HepG2 (cell line): Measurements from ENCODE around the gene CTU2. TPM values are rescaled to one million over a fixed set of nuclear protein-coding genes. Genes with fewer than 3 reads are reported as not detected.

Experiments
- FOXA3 ChIP-seq: IDR thresholded peaks from 2 replicates; pipeline ENCODE4 v1.6.1; 2016; ENCODE audit warnings: missing genetic modification reagents, missing compliant biosample characterization
- FOXM1 ChIP-seq: sonication (generic); formaldehyde crosslinking; IDR thresholded peaks from 2 replicates; pipeline ENCODE4 v1.5.0; 2020; ENCODE audit warnings: missing genetic modification reagents
- HES4 ChIP-seq: sonication (generic); formaldehyde crosslinking; IDR thresholded peaks from 2 replicates; pipeline ENCODE4 v1.9.0; 2021; ENCODE audit warnings: mild to moderate bottlenecking, missing genetic modification reagents, borderline replicate concordance
- KDM4B ChIP-seq: sonication (generic); formaldehyde crosslinking; IDR thresholded peaks from 2 replicates; pipeline ENCODE4 v1.4.0; 2020; ENCODE audit warnings: missing genetic modification reagents
- MEF2D ChIP-seq: sonication (generic); formaldehyde crosslinking; IDR thresholded peaks from 2 replicates; pipeline ENCODE4 v1.5.1; 2020; ENCODE audit warnings: mild to moderate bottlenecking, missing genetic modification reagents
- NCOA5 ChIP-seq: sonication (generic); formaldehyde crosslinking; IDR thresholded peaks from 2 replicates; pipeline ENCODE4 v1.4.0; 2020; ENCODE audit warnings: missing genetic modification reagents
- NFE2L2 ChIP-seq: fragments of 150-350 bp; IDR thresholded peaks from 2 replicates; pipeline ENCODE4 v1.6.1; 2014; ENCODE audit warnings: low read length
- NFKB2 ChIP-seq: sonication (generic); formaldehyde crosslinking; IDR thresholded peaks from 2 replicates; pipeline ENCODE4 v1.4.0; 2020; ENCODE audit warnings: missing genetic modification reagents, borderline replicate concordance
- RXRB ChIP-seq: IDR thresholded peaks from 2 replicates; pipeline ENCODE4 v1.6.1; 2016; ENCODE audit warnings: borderline replicate concordance, missing genetic modification reagents, missing compliant biosample characterization
- SATB2 ChIP-seq: sonication (generic); formaldehyde crosslinking; IDR thresholded peaks from 2 replicates; pipeline ENCODE4 v1.5.0; 2020; ENCODE audit warnings: missing genetic modification reagents
- WIZ ChIP-seq: sonication (generic); formaldehyde crosslinking; IDR thresholded peaks from 2 replicates; pipeline ENCODE4 v1.5.1; 2020; ENCODE audit warnings: mild to moderate bottlenecking, missing genetic modification reagents
- ZEB1 ChIP-seq: IDR thresholded peaks from 2 replicates; pipeline ENCODE4 v1.6.1; 2012; ENCODE audit warnings: mild to moderate bottlenecking, low read depth, inconsistent platforms; ENCODE audit not compliant: insufficient replicate concordance
- ZFAT ChIP-seq: sonication (generic); formaldehyde crosslinking; conservative IDR thresholded peaks from 2 replicates; pipeline ENCODE4 v1.8.1; 2023; ENCODE audit warnings: missing genetic modification reagents, inconsistent platforms
- ZFP41 ChIP-seq: sonication (generic); formaldehyde crosslinking; IDR thresholded peaks from 2 replicates; pipeline ENCODE4 v1.4.0; 2020; ENCODE audit warnings: mild to moderate bottlenecking, missing genetic modification reagents, borderline replicate concordance
- ZHX1 ChIP-seq: sonication (generic); formaldehyde crosslinking; IDR thresholded peaks from 2 replicates; pipeline ENCODE4 v1.8.1; 2022; ENCODE audit warnings: low read depth, mild to moderate bottlenecking, missing genetic modification reagents
- ZNF224 ChIP-seq: sonication (generic); formaldehyde crosslinking; IDR thresholded peaks from 2 replicates; pipeline ENCODE4 v1.5.0; 2020; ENCODE audit warnings: mild to moderate bottlenecking, missing genetic modification reagents
- ZNF280B ChIP-seq: sonication (generic); formaldehyde crosslinking; IDR thresholded peaks from 2 replicates; pipeline ENCODE4 v1.5.0; 2020; ENCODE audit warnings: missing genetic modification reagents, mild to moderate bottlenecking, borderline replicate concordance
- ZNF460 ChIP-seq: sonication (generic); formaldehyde crosslinking; IDR thresholded peaks from 2 replicates; pipeline ENCODE4 v1.5.1; 2020; ENCODE audit warnings: missing genetic modification reagents, mild to moderate bottlenecking, borderline replicate concordance
- ZNF556 ChIP-seq: sonication (generic); formaldehyde crosslinking; IDR thresholded peaks from 2 replicates; pipeline ENCODE4 v1.4.0; 2020; ENCODE audit warnings: mild to moderate bottlenecking, missing genetic modification reagents, borderline replicate concordance
- ZNF780A ChIP-seq: sonication (generic); formaldehyde crosslinking; IDR thresholded peaks from 2 replicates; pipeline ENCODE4 v1.8.0; 2022; ENCODE audit warnings: mild to moderate bottlenecking, missing genetic modification reagents, moderate library complexity
- polyA plus RNA-seq, 8 experiments: library from polyadenylated mRNA; depleted of rRNA in 3 of 8; stranded (reverse) in 7 of 8; unstranded in 1 of 8; fragments of >200 nt; fragmentation: Illumina TruSeq in 4 of 8; extraction: Trizol in 4 of 8; gene quantifications; 2 replicates each; pipeline versions ENCODE4 v1.2.1 to v1.2.3, GENCODE V29; 2011 to 2016; ENCODE audit warnings: low read depth in 4 of 8, missing spikeins in 1 of 8, mixed read lengths in 1 of 8; ENCODE audit not compliant: insufficient read depth in 1 of 8
- total RNA-seq, 5 experiments: library from RNA; depleted of rRNA; stranded (reverse); fragments of >200 nt; fragmentation: Illumina TruSeq; extraction: Trizol; gene quantifications; 2 replicates each; pipeline ENCODE4 v1.2.3, GENCODE V29; 2016; ENCODE audit warnings: low read depth in 1 of 5
- TF ChIP-seq, protein P1 (sequence below): sonication (generic); formaldehyde crosslinking; IDR thresholded peaks from 2 replicates; pipeline ENCODE4 v1.4.0; 2020; ENCODE audit warnings: missing genetic modification reagents, borderline replicate concordance
- TF ChIP-seq, protein P2 (sequence below): fragments of 450-650 bp; IDR thresholded peaks from 2 replicates; pipeline ENCODE4 v1.6.1; 2017; ENCODE audit warnings: mild to moderate bottlenecking

The CTU2 gene
- total and polyA plus RNA-seq, 2 of the 13 experiments (the other 11 are each of a cell fraction or from before 2014, with no cell fraction given) = 13.3 to 21.9 TPM

GRCh38 chr16:88759245-88759975 is 53.1 kb downstream of the CTU2 start (continued):
- TF ChIP-seq FOXA3 (CRISPR knock-in tag) = peak; percentile 68
- TF ChIP-seq ZNF460 = peak; percentile 34; the same call in 1 of the 2 replicates
- TF ChIP-seq, protein P1, sequence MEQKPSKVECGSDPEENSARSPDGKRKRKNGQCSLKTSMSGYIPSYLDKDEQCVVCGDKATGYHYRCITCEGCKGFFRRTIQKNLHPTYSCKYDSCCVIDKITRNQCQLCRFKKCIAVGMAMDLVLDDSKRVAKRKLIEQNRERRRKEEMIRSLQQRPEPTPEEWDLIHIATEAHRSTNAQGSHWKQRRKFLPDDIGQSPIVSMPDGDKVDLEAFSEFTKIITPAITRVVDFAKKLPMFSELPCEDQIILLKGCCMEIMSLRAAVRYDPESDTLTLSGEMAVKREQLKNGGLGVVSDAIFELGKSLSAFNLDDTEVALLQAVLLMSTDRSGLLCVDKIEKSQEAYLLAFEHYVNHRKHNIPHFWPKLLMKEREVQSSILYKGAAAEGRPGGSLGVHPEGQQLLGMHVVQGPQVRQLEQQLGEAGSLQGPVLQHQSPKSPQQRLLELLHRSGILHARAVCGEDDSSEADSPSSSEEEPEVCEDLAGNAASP (CRISPR knock-in tag) = peak; percentile 74; the same call in 1 of the 2 replicates
- no peak for TF ChIP-seq ZNF224 (CRISPR knock-in tag)
- peak; percentile 78; the same call in 1 of the 2 replicates for TF ChIP-seq ZHX1 (CRISPR knock-in tag)
- 0 out of 2 replicates have a peak, but pooled peaks have one; percentile 30 for TF ChIP-seq KDM4B (CRISPR knock-in tag)
- peak; percentile 27; the same call in 1 of the 2 replicates for TF ChIP-seq ZNF280B (CRISPR knock-in tag)
- peak; percentile 27 for TF ChIP-seq ZEB1
- TF ChIP-seq NFKB2 (CRISPR knock-in tag) = peak; percentile 49; the same call in 1 of the 2 replicates
- no peak for TF ChIP-seq ZNF780A (CRISPR knock-in tag)
- no peak for TF ChIP-seq FOXM1
- peak; percentile 82; the same call in 1 of the 2 replicates for TF ChIP-seq RXRB (CRISPR knock-in tag)
- peak; percentile 65; the same call in 1 of the 2 replicates for TF ChIP-seq MEF2D (CRISPR knock-in tag)
- no peak for TF ChIP-seq WIZ (CRISPR knock-in tag)
- TF ChIP-seq, protein P2, sequence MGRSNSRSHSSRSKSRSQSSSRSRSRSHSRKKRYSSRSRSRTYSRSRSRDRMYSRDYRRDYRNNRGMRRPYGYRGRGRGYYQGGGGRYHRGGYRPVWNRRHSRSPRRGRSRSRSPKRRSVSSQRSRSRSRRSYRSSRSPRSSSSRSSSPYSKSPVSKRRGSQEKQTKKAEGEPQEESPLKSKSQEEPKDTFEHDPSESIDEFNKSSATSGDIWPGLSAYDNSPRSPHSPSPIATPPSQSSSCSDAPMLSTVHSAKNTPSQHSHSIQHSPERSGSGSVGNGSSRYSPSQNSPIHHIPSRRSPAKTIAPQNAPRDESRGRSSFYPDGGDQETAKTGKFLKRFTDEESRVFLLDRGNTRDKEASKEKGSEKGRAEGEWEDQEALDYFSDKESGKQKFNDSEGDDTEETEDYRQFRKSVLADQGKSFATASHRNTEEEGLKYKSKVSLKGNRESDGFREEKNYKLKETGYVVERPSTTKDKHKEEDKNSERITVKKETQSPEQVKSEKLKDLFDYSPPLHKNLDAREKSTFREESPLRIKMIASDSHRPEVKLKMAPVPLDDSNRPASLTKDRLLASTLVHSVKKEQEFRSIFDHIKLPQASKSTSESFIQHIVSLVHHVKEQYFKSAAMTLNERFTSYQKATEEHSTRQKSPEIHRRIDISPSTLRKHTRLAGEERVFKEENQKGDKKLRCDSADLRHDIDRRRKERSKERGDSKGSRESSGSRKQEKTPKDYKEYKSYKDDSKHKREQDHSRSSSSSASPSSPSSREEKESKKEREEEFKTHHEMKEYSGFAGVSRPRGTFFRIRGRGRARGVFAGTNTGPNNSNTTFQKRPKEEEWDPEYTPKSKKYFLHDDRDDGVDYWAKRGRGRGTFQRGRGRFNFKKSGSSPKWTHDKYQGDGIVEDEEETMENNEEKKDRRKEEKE = no peak
- TF ChIP-seq ZFP41 (CRISPR knock-in tag) = no peak
- no peak for TF ChIP-seq NCOA5
- TF ChIP-seq NFE2L2 = no peak
- no peak for TF ChIP-seq HES4
- TF ChIP-seq SATB2 = no peak
- no peak for TF ChIP-seq ZFAT (CRISPR knock-in tag)
- TF ChIP-seq ZNF556 (CRISPR knock-in tag) = peak; percentile 79; the same call in 1 of the 2 replicates
